Mammary epithelial cell (primary cell): ENCODE results near the gene UBA5.

ENCODE experiments used
- CTCF ChIP-seq, 2 donors: IDR thresholded peaks in 1 of 2; conservative IDR thresholded peaks in 1 of 2; 2 replicates each; pipeline ENCODE4 v1.5.1; 2011 to 2012; ENCODE audit warnings: inconsistent platforms in 2 of 2, low read length in 2 of 2, mild to moderate bottlenecking in 2 of 2, control low read depth in 1 of 2, low read depth in 1 of 2; ENCODE audit not compliant: insufficient read depth in 1 of 2; ENCODE audit errors: extremely low read depth in 1 of 2
- EZH2 ChIP-seq: IDR thresholded peaks from 2 replicates; pipeline ENCODE4 v1.6.1; 2012; ENCODE audit warnings: low read length, inconsistent platforms, borderline replicate concordance

GRCh38 chr3:132710311-132710710 is 50.2 kb downstream of the UBA5 start:
- no peak for TF ChIP-seq CTCF (conservative IDR thresholded peaks at IDR 0.05 in 1 of 2, IDR thresholded peaks at IDR 0.05 in 1 of 2; ENCODE audit: extremely low read depth in 1 of 2, insufficient read depth in 1 of 2, low read depth in 1 of 2, low read length in 2 of 2)
- TF ChIP-seq EZH2, result no peak
